Colon (tissue), 2 donors: ENCODE measurements around the gene SFI1.
"Not testable (repeated sequence)": the region's sequence is repeated elsewhere in the genome, so short reads cannot be mapped to it uniquely, and the experiment has no call there.

ENCODE experiments used
- FAIRE-seq: peaks from 2 replicates; lab custom pipeline; 2012; peaks lifted over from hg19 to GRCh38; lab: Jason Lieb, UNC
- donor health status: control.
- donor health status: control.

Gene SFI1

DNA sequence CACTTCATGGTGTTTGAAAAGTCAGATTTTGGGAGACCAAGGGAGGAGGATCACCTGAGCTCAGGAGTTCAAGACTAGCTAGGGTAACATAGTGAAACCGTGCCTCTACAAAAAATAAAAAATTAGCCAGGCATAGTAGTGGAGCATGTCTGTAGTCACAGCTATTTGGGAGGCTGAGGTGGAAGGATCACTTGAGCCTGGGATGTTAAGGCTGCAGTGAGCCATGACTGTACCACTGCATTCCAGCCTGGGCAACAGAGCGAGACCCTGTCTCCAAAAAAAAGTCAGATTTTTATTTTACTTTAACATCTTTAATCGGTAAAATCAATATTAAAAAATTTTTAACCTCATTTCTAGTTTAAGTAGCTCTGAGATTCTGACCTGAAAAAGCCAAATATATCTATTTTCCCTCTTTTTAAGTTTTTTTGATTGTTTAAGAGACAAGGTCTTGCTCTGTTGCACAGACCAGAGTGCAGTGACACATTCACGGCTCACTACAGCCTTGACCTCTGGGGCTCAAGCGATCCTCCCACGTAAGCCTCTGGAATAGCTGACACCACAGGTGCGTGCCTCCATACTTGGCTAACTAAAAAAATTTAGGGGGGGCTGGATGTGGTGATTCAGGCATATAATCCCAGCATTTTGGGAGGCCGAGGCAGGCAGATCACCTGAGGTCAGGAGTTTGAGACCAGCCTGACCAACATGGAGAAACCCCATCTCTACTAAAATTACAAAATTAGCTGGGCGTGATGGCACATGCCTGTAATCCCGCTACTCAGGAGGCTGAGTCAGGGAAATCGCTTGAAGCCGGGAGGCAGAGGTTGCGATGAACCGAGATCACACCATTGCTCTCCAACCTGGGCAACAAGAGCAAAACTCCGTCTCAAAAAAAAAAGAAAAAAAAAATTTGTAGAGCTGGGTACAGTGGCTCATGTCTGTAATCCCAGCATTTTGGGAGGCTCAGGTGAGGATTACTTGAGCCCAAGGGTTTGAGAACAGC is 48.4 kb downstream of the SFI1 start:
- FAIRE-seq, result no peak

DNA sequence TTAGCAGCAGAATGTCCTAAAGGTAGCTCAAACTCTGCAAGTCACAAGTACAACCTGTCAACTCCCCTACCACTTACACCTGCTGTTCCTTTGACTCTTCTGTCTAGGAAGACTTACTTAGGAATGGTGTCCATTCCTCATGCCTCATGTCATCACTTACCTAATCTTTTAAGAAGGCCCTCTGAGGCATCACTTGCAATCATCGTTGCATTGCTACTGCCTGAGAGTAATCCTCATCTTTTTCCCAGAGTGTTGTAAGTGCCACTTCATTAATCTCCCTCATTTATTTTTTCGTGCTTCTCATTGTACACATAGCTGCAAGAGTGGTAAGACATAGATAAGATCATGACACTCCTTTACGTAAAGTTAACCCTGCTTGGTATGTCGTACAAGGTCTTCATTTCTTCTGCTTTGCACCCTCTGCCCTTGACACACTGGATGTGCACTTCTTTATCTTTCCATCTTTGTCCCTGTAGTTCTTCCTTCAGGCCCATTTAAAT is 54.6 kb downstream of the SFI1 start:
- FAIRE-seq, result no peak

- no peak for FAIRE-seq
These were observed 60.4 kb downstream of the SFI1 start for GRCh38 chr22:31556627-31557203.

DNA sequence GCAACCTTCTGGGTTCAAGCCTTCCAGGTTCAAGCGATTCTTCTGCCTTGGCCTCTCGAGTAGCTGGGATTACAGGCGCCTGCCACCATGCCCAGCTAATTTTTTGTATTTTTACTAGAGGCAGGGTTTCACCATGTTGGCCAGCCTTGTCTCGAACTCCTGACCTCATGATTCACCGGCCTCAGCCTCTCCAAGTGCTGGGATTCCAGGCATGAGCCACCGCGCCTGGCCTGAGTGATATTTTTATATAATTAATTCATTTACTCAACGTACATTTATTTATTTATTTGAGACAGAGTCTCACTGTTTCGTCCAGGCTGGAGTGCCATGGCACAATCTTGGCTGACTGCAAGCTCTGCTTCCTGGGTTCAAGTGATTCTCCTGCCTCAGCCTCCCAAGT is 62.2 kb downstream of the SFI1 start:
- not testable (repeated sequence) for FAIRE-seq

DNA sequence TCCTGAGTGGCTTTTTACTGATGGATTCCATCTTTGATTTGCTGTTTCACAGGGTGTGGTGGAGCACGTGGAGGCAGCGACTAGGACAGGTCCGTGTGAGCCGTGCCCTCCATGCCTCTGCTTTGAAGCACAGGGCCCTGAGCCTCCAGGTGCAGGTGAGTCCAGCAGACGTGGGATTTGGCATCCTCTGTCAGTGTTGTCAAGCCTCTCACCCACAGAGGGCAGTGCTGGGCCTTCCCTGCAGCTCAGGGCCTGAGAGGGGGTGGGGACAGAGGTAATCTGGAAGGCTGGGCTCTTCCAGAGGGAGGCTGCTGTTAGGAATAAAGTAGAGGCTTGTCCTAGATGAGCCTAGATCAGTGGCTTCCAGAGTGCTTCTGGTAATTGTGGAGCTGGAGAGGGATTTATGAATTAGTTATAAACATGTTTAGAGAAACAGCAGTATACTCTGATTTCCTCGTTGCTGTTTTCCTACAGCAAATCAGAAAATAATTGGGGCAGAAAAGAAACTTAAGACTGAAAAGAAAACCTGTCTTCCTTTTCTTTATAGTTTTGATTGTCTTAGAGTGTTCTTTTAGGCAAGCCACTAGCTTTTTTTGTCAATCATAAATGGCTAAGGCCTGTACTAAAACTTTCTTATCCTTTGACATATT is 65.0 kb downstream of the SFI1 start:
- FAIRE-seq, result no peak

- no peak for FAIRE-seq
These were observed 65.6 kb downstream of the SFI1 start for GRCh38 chr22:31561970-31562369.

DNA sequence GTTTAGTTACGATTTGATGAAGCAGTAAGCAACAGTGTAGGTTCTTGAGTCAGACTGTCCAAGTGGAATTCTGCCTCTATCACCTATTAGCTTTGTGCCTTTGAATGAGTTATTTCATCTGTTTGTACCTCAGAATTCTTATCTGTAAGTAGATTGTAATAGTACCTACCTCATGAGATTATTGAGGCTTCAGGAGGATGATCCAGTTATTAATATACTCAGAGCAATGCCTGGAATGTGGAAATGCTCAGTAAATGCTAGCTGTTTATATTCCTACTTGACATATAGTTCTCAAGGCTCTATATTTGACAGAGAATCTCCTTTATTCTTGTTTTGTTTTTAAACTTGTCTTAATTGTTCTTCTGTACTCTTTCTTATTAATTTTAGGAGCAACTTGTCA is 70.1 kb downstream of the SFI1 start:
- no peak for FAIRE-seq

GRCh38 chr22:31567196-31567595 is 70.9 kb downstream of the SFI1 start:
- FAIRE-seq, result no peak

- no peak for FAIRE-seq
These were observed 71.4 kb downstream of the SFI1 start for GRCh38 chr22:31567702-31568101.

DNA sequence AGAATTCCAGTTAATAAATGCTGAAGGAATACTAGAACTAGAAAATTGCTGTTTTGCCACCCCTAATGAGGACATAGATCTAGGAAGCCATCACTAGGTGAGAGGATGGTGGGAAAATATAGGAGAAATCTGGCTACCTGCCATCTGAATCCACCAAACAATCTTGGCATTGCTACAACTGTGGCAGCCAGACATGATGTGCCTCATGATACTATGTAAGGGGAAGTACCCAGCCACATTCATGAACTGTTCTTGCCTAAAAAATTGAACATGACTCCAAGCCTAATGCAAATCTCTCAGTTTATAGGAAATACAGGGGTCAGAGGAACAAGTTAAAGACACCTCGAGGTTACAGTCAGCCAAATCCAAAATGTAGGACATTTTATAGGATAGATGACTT is 72.8 kb downstream of the SFI1 start:
- FAIRE-seq, result no peak

DNA sequence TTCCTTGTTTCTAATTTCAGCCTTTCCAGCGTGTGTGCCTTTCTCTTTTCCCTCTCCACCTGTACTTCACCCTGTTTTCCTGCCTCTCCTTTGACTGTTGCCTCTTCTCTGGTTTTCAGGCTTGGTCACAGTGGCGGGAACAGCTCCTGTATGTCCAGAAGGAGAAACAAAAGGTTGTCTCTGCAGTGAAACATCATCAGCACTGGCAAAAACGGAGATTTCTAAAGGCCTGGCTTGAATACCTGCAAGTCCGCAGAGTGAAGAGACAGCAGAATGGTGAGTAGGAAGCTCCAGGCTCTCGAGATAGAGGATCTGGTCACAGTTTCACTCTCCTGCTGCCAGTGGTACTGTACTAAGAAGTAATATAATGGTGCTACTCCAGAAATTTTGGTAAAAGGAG is 76.6 kb downstream of the SFI1 start:
- no peak for FAIRE-seq

- FAIRE-seq, result no peak
These were observed 77.8 kb downstream of the SFI1 start for GRCh38 chr22:31574055-31574670.

- no peak for FAIRE-seq
These were observed 78.9 kb downstream of the SFI1 start for GRCh38 chr22:31575190-31575589.

DNA sequence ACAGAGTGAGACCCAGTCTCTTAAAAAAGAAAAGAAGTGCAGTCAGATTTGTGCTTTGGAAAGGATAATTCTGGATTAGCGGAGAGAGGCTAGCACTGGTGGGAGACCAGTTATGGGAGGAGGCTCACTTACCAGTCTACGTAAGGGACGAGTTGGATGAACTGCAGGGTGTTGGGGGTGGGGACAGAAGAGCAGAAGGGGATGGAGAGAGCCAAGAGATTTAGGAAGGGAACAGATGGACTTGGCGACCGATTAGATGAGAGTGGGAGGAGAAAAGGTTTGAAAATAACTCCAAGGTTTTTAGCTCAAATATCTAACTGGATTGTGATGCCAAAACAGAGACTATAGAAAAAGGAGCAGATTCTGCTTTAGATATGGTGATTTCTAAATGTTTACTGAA is 81.4 kb downstream of the SFI1 start:
- no peak for FAIRE-seq

DNA sequence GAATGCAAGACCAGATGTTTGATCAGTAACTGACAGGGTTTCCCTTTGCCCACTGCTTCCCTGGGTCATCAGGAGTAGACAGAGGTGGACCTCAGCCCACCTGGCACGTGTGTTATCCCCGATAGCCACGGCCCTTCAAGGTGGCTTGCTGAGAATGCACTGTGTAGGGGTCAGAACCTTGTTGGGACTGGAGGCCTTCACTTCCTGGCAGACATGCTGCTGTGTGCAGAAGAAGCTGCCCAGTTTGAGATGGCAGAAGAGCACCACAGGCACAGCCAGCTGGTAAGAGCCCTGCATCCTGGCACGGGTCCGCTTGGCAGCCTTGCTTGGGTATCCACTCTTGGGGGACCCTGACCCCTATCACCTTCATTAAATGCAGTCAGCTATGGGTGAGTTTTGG is 81.8 kb downstream of the SFI1 start:
- no peak for FAIRE-seq

GRCh38 chr22:31579835-31580242 is 83.5 kb downstream of the SFI1 start:
- FAIRE-seq, result no peak

- no peak for FAIRE-seq
These were observed 87.6 kb downstream of the SFI1 start for GRCh38 chr22:31583861-31584485.

DNA sequence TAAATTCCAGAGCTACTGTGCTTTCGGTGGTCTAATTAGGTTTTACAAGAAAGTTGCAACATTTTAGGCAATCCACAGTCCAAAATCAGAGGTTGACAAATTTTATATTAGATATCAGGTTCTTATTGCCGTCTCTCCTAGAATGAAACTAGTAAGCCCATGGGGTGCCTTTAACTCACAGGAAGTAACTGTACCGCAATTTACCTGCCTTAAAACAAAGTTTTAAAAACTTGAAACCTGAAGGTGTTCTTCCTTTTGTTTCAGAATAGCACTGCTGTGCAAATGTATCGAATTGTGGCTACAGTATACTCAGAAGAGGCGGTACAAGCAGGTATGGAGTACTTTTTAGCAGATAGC is 88.4 kb downstream of the SFI1 start:
- FAIRE-seq, result no peak

GRCh38 chr22:31585161-31585859 is 89.0 kb downstream of the SFI1 start:
- no peak for FAIRE-seq

GRCh38 chr22:31586137-31586920 is 90.0 kb downstream of the SFI1 start:
- no peak for FAIRE-seq
